DLD1 (cell line): Measurements from ENCODE around the gene EEFSEC.

Experiments
- in situ Hi-C: cut with HindIII; loops from 2 replicates; pipeline ENCODE4 v1.10.0; 2017; ENCODE audit warnings: low sequenced_read_pairs

EEFSEC gene

DNA sequence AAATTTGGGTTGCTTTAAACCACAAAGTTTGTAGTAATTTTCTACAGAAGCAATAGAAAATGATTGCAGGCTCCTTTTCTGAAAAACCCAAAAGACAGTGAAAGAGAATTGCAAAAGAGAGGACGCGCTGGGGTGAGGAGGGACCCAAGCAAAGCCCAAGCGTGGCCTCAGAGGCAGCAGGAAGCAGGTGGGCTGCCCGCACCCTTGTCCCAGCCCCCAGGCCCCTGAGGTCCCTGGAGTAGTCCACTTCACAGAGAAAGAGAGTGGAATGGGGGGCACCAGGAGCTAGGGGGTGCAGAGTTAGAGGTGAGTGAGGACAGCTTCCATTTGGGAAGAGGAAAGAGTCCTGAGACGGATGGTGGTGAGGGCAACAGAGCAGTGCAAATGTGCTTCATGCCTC is 301.8 kb downstream of the EEFSEC start:
- in situ Hi-C loops = no loop called here

DNA sequence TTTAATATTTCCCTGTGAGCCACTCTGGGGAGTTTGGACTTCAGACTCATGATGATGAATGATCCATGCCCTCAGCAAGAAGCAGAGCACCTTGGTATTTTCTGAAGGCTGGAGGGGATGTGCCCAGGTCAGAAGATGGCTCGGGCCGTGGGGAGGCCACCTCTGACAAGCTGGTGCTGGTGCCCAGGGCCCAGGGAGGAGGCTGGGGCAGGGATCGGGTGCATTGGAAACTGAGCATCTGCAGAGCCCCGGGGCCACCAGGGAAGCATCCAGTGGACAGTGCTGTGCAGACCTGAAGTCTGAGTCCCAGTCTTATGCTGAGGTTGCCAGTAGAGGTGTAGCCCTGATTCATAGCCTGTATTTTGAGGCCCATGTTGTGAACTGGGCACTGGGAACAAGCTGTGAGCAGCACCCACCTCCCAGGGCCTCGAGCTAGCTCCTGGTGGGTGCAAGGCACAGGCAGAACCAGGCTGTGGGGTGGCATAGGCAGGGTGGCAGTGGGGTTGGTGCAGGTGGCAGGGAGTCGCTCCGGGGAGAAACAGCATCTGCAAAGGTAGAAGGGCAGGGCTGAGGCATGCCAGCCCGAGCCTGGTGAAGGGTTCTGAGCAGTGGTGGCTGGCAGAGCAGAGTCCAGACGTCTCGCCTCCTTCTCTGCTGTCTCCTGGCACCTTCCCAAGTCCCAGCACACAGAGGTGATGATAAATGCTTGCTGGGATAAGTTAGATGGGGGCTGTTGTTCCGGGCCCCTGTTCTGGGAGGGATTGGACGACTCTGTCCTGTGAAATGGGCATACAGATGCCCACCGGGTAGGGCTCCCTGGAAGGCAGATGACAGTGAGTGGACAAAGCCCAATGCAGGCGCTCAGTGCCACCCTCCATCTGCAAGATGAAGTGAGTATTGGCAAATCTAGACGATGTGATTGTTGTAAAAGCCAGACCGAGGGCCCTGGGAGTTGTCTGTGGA is 302.8 kb downstream of the EEFSEC start:
- in situ Hi-C loops = no loop called here

DNA sequence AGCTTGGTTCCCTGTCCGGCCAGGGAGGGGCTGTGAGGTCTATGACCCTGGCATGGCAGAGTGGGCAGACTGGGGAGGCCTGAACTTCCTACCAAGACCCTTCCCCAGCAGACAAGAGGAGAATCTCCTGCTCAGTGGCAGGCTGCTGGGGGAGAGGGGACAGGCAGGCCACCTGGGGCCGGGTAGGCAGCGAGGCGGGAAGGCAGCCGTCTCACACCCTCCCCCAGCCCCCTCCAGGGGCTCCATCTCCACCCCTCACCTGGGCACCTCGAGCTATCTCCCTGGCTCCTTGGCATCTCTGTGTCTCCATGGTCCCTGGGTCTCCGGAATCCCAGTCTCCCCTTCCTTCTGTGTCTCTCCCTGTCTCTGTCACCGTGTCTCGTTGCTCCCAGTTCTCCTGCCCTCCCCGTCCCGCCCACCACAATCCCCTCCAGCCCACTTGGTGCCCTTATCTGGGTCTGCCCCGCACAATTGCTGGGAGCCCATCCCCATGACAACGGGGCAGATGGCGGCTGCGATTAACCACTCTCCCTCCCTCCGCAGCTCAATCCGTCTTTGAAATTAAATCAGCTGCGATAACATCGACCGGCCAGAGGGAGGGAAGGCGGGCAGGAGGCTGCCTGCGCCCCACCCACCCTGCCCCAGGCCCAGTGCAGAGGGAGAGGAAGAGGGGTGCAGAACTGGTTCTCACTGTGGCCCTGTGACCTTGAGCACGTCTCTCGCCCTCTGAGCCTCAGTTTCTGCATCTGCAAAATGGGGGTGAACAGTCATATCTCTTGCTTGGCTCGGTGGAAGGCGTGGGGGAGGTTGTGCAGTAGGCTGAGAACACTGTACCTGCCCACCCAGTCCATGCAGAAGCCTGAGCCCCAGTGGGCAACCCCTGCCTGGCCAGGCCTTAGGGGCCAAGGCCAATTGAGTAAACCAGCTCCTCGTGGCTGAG is 303.8 kb downstream of the EEFSEC start:
- in situ Hi-C loops = no loop called here

DNA sequence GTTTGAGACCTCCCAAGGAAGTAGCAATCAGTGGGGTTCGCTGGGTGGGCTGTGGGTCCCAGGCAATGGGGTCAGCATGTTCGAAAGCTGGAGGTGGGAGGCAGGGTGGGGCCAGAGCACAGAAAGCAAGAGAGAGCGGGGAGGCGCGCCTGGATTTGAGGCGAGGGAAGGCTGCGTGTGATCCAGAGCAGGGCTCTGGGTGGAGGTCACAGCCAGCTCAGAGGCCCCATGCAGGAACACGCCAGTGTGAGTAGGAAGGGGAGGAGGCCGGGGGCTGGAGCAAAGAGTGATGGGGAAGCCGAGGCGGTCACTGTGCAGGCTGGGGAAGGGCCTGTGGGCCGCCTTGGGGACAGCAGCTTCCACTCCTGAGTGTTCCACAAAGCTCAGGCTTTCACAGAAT is 304.7 kb downstream of the EEFSEC start:
- in situ Hi-C loops = no loop called here
